ENCODE data around the gene PLEKHD1. TPM values are rescaled to one million over a fixed set of nuclear protein-coding genes. Genes with fewer than 3 reads are reported as not detected.
"Not testable (repeated sequence)": the region's sequence is repeated elsewhere in the genome, so short reads cannot be mapped to it uniquely, and the experiment has no call there.

Gene PLEKHD1
- total and polyA plus RNA-seq, 4 experiments from 2014 or later, result 0.13 to 0.32 (median 0.30) TPM; not detected in 1

- H3K9me3 Mint-ChIP-seq; intact Hi-C loops (cut with micrococcal nuclease); H3K4me1 ChIP-seq (ENCODE audit: insufficient read depth, low read length); H3K27me3 ChIP-seq (ENCODE audit: insufficient read depth, low read length); H3K36me3 ChIP-seq (ENCODE audit: insufficient read depth, low read length); POLR2A ChIA-PET (ENCODE audit: partially characterized antibody); H3K27ac ChIP-seq (ENCODE audit: low read depth, low read length); H3K27me3 Mint-ChIP-seq; H3K4me3 ChIP-seq (ENCODE audit: low read length in 2 of 2); H3K4me3 Mint-ChIP-seq; DNase-seq; H3K36me3 Mint-ChIP-seq; H3K27ac Mint-ChIP-seq; CTCF ChIA-PET (ENCODE audit: partially characterized antibody); H3K4me1 Mint-ChIP-seq; H3K9me3 ChIP-seq (ENCODE audit: control insufficient read depth in 1 of 2, low read length in 2 of 2): not testable (repeated sequence)
Observed at GRCh38 chr14:69498286-69498685, 13.8 kb downstream of the PLEKHD1 start.

DNA sequence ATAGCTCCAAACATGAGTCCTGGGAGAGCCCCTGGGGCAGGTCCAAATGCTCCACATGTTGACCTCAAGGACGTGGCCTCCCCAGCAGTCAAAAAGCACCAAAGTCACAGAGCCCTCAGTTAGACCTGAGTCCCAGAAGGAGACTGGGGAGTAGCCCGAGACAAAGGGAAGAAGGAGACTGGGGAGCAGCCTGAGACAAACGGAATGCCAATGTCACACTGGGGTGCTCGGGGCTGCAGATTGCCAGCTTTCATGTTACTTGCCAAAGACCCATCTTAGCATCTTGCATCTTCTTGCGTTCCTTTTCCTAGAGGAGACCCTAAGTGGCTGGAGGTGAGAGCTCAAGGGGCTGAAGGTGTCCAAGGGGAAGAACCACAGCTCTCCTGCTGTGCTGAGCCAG is 14.9 kb downstream of the PLEKHD1 start:
- Histone ChIP-seq H3K27me3 (ENCODE audit: insufficient read depth, low read length) (no peaks in the 10 kb centered on the region), H3K4me1 (ENCODE audit: insufficient read depth, low read length) (no peaks in the 10 kb centered on the region), H3K9me3 (ENCODE audit: control insufficient read depth in 1 of 2, low read length in 2 of 2) (no peaks in the 10 kb centered on the region), H3K4me3 (ENCODE audit: low read length in 2 of 2) (no peak overlapping the region), H3K27ac (ENCODE audit: low read depth, low read length) (no peak overlapping the region), H3K36me3 (ENCODE audit: insufficient read depth, low read length) (no peaks in the 10 kb centered on the region)
- peaks cover 0 to 3% (median 0%) of the 10 kb centered on the region in 4 donors for H3K4me1 Mint-ChIP-seq
- CTCF ChIA-PET (ENCODE audit: partially characterized antibody), result no interaction called here
- no peaks in the 10 kb centered on the region for H3K9me3 Mint-ChIP-seq
- POLR2A ChIA-PET (ENCODE audit: partially characterized antibody), result no interaction called here
- H3K36me3 Mint-ChIP-seq, result no peaks in the 10 kb centered on the region
- intact Hi-C loops (cut with micrococcal nuclease), result no loop called here
- peaks cover 5% of the 10 kb centered on the region in 2 donors for H3K27me3 Mint-ChIP-seq
- H3K4me3 Mint-ChIP-seq, result no peak overlapping the region
- DNase-seq, result no peak
- H3K27ac Mint-ChIP-seq, result no peak overlapping the region

DNA sequence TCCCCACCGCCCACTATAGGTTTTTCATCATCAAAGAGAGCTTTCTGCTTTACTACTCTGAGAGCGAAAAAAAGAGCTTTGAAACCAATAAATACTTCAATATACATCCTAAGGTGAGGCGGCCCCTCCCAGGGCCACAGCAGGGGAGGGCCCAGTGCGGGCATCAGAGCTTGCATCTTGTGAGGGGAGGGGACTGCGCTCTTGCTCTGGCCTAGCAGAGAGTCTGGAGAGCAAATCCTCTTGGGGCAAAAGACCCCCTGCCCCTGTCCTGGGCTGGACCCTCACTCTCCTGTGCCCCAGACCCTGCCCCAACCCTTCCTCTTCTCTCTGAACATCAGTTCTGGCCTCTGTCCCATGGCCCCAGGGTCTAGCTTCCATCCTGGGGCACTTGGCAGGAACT is 15.6 kb downstream of the PLEKHD1 start:
- H3K36me3 Mint-ChIP-seq, result no peaks in the 10 kb centered on the region
- DNase-seq, result no peak
- Histone ChIP-seq H3K27ac (ENCODE audit: low read depth, low read length) (no peak overlapping the region), H3K4me1 (ENCODE audit: insufficient read depth, low read length) (no peaks in the 10 kb centered on the region), H3K9me3 (ENCODE audit: control insufficient read depth in 1 of 2, low read length in 2 of 2) (no peaks in the 10 kb centered on the region), H3K4me3 (ENCODE audit: low read length in 2 of 2) (no peak overlapping the region), H3K36me3 (ENCODE audit: insufficient read depth, low read length) (no peaks in the 10 kb centered on the region), H3K27me3 (ENCODE audit: insufficient read depth, low read length) (no peaks in the 10 kb centered on the region)
- POLR2A ChIA-PET (ENCODE audit: partially characterized antibody), result no interaction called here
- intact Hi-C loops (cut with micrococcal nuclease), result no loop called here
- CTCF ChIA-PET (ENCODE audit: partially characterized antibody), result no interaction called here
- H3K4me1 Mint-ChIP-seq, result peaks cover 0 to 3% (median 0%) of the 10 kb centered on the region in 4 donors
- H3K9me3 Mint-ChIP-seq, result no peaks in the 10 kb centered on the region
- no peak overlapping the region for H3K27ac Mint-ChIP-seq
- peaks cover 5% of the 10 kb centered on the region in 2 donors for H3K27me3 Mint-ChIP-seq
- H3K4me3 Mint-ChIP-seq, result no peak overlapping the region

- DNase-seq, result no peak
- no peaks in the 10 kb centered on the region for H3K9me3 ChIP-seq (ENCODE audit: control insufficient read depth in 1 of 2, low read length in 2 of 2)
- ChIA-PET POLR2A (ENCODE audit: partially characterized antibody) (no interaction called here), CTCF (ENCODE audit: partially characterized antibody) (no interaction called here)
- no peak overlapping the region for H3K4me3 ChIP-seq (ENCODE audit: low read length in 2 of 2)
- Mint-ChIP-seq H3K27ac (no peak overlapping the region), H3K4me3 (no peak overlapping the region), H3K27me3 (peaks cover 2 to 3% of the 10 kb centered on the region in 2 donors), H3K9me3 (no peaks in the 10 kb centered on the region), H3K36me3 (no peaks in the 10 kb centered on the region), H3K4me1 (peaks cover 0 to 3% (median 0%) of the 10 kb centered on the region in 4 donors)
- intact Hi-C loops (cut with micrococcal nuclease), result no loop called here
- H3K36me3 ChIP-seq (ENCODE audit: insufficient read depth, low read length), result no peaks in the 10 kb centered on the region
- H3K27me3 ChIP-seq (ENCODE audit: insufficient read depth, low read length), result no peaks in the 10 kb centered on the region
- H3K27ac ChIP-seq (ENCODE audit: low read depth, low read length), result no peak overlapping the region
- H3K4me1 ChIP-seq (ENCODE audit: insufficient read depth, low read length), result no peaks in the 10 kb centered on the region
Observed at GRCh38 chr14:69500736-69501135, 16.2 kb downstream of the PLEKHD1 start.

DNA sequence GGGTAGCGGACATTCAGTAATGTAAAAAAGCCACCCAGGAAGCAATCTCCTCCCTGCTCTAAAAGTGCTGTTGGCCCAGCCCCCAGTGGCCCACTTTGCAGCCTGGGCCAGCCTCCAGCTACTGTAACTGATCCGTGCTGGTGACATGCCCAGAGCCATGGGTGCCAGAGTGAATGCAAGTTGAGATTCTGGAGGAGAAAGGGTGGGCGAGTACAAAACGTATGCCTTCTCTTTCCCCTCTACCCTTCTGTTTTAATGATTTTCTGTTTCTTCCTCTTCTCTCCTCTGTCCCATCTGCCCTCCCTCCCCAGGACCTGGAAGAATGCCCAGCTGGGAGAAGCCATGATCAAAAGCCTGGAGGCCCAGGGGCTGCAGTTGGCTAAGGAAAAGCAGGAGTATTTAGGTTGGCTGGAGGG is 16.9 kb downstream of the PLEKHD1 start:
- Histone ChIP-seq H3K4me1 (ENCODE audit: insufficient read depth, low read length) (no peaks in the 10 kb centered on the region), H3K36me3 (ENCODE audit: insufficient read depth, low read length) (no peaks in the 10 kb centered on the region), H3K27me3 (ENCODE audit: insufficient read depth, low read length) (no peaks in the 10 kb centered on the region), H3K9me3 (ENCODE audit: control insufficient read depth in 1 of 2, low read length in 2 of 2) (no peaks in the 10 kb centered on the region), H3K4me3 (ENCODE audit: low read length in 2 of 2) (no peak overlapping the region), H3K27ac (ENCODE audit: low read depth, low read length) (no peak overlapping the region)
- peak overlapping the region in 1 of 8 donors; percentile 52 for H3K4me3 Mint-ChIP-seq
- H3K27me3 Mint-ChIP-seq, result peaks cover 0 to 3% of the 10 kb centered on the region in 2 donors
- H3K36me3 Mint-ChIP-seq, result no peaks in the 10 kb centered on the region
- H3K9me3 Mint-ChIP-seq, result no peaks in the 10 kb centered on the region
- DNase-seq, result no peak
- POLR2A ChIA-PET (ENCODE audit: partially characterized antibody), result no interaction called here
- H3K4me1 Mint-ChIP-seq, result peaks cover 0 to 3% (median 0%) of the 10 kb centered on the region in 4 donors
- no peak overlapping the region for H3K27ac Mint-ChIP-seq
- CTCF ChIA-PET (ENCODE audit: partially characterized antibody), result no interaction called here
- intact Hi-C loops (cut with micrococcal nuclease), result no loop called here

- Histone ChIP-seq H3K27ac (ENCODE audit: low read depth, low read length) (no peak overlapping the region), H3K4me3 (ENCODE audit: low read length in 2 of 2) (no peak overlapping the region), H3K9me3 (ENCODE audit: control insufficient read depth in 1 of 2, low read length in 2 of 2) (no peaks in the 10 kb centered on the region), H3K36me3 (ENCODE audit: insufficient read depth, low read length) (no peaks in the 10 kb centered on the region), H3K27me3 (ENCODE audit: insufficient read depth, low read length) (no peaks in the 10 kb centered on the region), H3K4me1 (ENCODE audit: insufficient read depth, low read length) (no peaks in the 10 kb centered on the region)
- CTCF ChIA-PET (ENCODE audit: partially characterized antibody), result interaction anchor here (1.6 kb wide), 1 partner anchor 9 kb away, joined by 4 read pairs; no protein-coding TSS in a partner anchor
- H3K27me3 Mint-ChIP-seq, result no peaks in the 10 kb centered on the region
- no peak overlapping the region for H3K27ac Mint-ChIP-seq
- H3K4me3 Mint-ChIP-seq, result no peak overlapping the region
- no peak for DNase-seq
- no peaks in the 10 kb centered on the region for H3K36me3 Mint-ChIP-seq
- POLR2A ChIA-PET (ENCODE audit: partially characterized antibody), result no interaction called here
- H3K4me1 Mint-ChIP-seq, result peaks cover 0 to 3% (median 0%) of the 10 kb centered on the region in 4 donors
- peaks cover 0 to 2% (median 0%) of the 10 kb centered on the region in 8 donors for H3K9me3 Mint-ChIP-seq
- intact Hi-C loops (cut with micrococcal nuclease), result no loop called here
Observed at GRCh38 chr14:69504775-69505174, 20.2 kb downstream of the PLEKHD1 start.

DNA sequence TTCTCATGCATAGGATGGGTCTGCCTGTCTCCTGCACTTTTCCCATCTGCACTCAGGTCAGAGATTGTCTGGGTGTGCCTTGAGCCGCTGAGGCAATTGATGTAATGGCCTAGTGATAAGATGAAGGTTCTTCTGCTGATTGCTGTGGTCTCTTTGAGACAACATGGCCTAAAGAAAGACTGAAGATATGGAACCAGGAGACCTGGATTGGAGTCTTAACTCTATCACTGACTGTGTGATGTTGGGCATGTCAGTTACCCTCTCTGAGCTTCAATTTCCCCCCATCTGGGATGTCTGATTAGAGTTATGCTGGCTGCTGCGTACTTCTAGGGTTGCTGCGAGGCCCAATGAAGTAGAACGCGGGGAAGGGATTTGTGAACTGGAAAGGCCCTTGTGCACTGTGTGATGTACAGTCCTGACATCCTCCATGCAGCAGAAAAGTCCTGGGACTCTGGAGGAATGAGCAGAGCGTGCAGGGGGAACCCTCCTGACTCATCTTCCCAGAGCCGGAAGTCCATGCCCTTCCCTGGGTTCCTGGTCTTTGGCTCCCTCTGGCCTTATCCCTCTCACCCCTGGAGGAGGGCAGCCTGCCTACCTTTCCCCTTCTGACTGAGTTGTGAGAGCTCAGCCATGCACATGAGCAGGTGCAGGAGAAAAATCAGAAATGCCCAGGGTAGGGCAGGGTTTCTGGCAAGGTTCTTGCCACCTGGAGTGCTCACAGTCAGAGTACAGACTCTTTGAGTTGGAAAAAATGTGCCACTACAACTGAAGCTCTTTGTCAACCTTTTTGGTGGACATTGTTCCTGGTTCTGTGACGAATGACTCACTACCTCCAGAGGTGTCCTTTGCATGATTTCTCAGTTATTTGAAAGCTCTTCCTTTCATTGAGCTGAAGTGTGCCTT is 21.1 kb downstream of the PLEKHD1 start:
- Mint-ChIP-seq H3K27ac (no peak overlapping the region), H3K36me3 (no peaks in the 10 kb centered on the region), H3K4me3 (no peak overlapping the region), H3K27me3 (no peaks in the 10 kb centered on the region), H3K9me3 (peaks cover 0 to 2% (median 0%) of the 10 kb centered on the region in 8 donors), H3K4me1 (peaks cover 0 to 3% (median 0%) of the 10 kb centered on the region in 4 donors)
- Histone ChIP-seq H3K4me1 (ENCODE audit: insufficient read depth, low read length) (no peaks in the 10 kb centered on the region), H3K4me3 (ENCODE audit: low read length in 2 of 2) (no peak overlapping the region), H3K36me3 (ENCODE audit: insufficient read depth, low read length) (no peaks in the 10 kb centered on the region), H3K9me3 (ENCODE audit: control insufficient read depth in 1 of 2, low read length in 2 of 2) (no peaks in the 10 kb centered on the region), H3K27ac (ENCODE audit: low read depth, low read length) (no peak overlapping the region), H3K27me3 (ENCODE audit: insufficient read depth, low read length) (no peaks in the 10 kb centered on the region)
- POLR2A ChIA-PET (ENCODE audit: partially characterized antibody), result no interaction called here
- intact Hi-C loops (cut with micrococcal nuclease), result no loop called here
- DNase-seq, result no peak
- CTCF ChIA-PET (ENCODE audit: partially characterized antibody), result interaction anchor here (1.6 kb wide), 1 partner anchor 9 kb away, joined by 4 read pairs; no protein-coding TSS in a partner anchor
